A549 (cell line): ENCODE results near the gene CDAN1. TPM values are rescaled to one million over a fixed set of nuclear protein-coding genes. Genes with fewer than 3 reads are reported as not detected.
A peak's percentile ranks its signal among the peaks of the same experiment; 100 is the strongest.
"Not testable (repeated sequence)": the region's sequence is repeated elsewhere in the genome, so short reads cannot be mapped to it uniquely, and the experiment has no call there.

Experiments
- ATAC-seq, 2 experiments: fragments of 200-7000 bp in 1 of 2; fragments of >200 bp in 1 of 2; cut with Nextera tagmentation in 1 of 2; cut with Tn5 transposase in 1 of 2; 3 replicates each; pipeline versions ENCODE4 v1.8.0 to v1.9.1; 2018 to 2020; ENCODE audit warnings: mild to moderate bottlenecking in 1 of 2, moderate library complexity in 1 of 2
- CTCF ChIA-PET: fragments of 300-600 bp; sonication (Branson Sonifier 250); formaldehyde crosslinking; extraction: SDS; loops from one replicate; lab custom pipeline; 2021; ENCODE audit warnings: antibody characterized with exemption, inconsistent platforms; lab: Yijun Ruan, JAX
- POLR2A ChIA-PET: fragments of 350-600 bp; formaldehyde crosslinking; extraction: SDS; loops from one replicate; lab custom pipeline; 2021; ENCODE audit warnings: antibody characterized with exemption, inconsistent platforms; lab: Yijun Ruan, JAX
- DNase-seq, 2 experiments: peaks; one replicate each; pipeline versions ENCODE4 v3.0.0 to v3.0.0-alpha.2; 2011 to 2016; ENCODE audit warnings: low read depth in 1 of 2, low spot score in 1 of 2
- FAIRE-seq: peaks from 2 replicates; lab custom pipeline; 2011; peaks lifted over from hg19 to GRCh38; lab: Jason Lieb, UNC
- H3K27ac ChIP-seq, 2 experiments: fragments of >200 bp; sonication (Bioruptor Twin); formaldehyde crosslinking; 3 replicates each; pipeline ENCODE4 v1.5.1; 2016 to 2017
- H3K4me1 ChIP-seq: fragments of >200 bp; sonication (Bioruptor Twin); formaldehyde crosslinking; 3 replicates; pipeline ENCODE4 v1.6.1; 2016
- H3K4me2 ChIP-seq: fragments of >200 bp; sonication (Bioruptor Twin); formaldehyde crosslinking; 3 replicates; pipeline ENCODE4 v1.6.1; 2016
- H3K4me3 ChIP-seq: fragments of >200 bp; sonication (Bioruptor Twin); formaldehyde crosslinking; 3 replicates; pipeline ENCODE4 v1.5.1; 2016
- H3K9me3 ChIP-seq: fragments of >200 bp; sonication (Bioruptor Twin); formaldehyde crosslinking; 3 replicates; pipeline ENCODE4 v1.6.1; 2016
- E2F6 ChIP-seq: IDR thresholded peaks from 2 replicates; pipeline ENCODE4 v1.6.1; 2012; ENCODE audit warnings: low read depth, borderline replicate concordance
- FOSB ChIP-seq: fragments of 250-450 bp; sonication (Bioruptor Pico); IDR thresholded peaks from 2 replicates; pipeline ENCODE4 v1.5.0; 2020; ENCODE audit warnings: mild to moderate bottlenecking, moderate library complexity
- FOSL2 ChIP-seq, 2 experiments: fragments of 450-650 bp in 1 of 2; fragments of >200 bp in 1 of 2; sonication (Bioruptor Twin) in 1 of 2; formaldehyde crosslinking; IDR thresholded peaks; 2 replicates each; pipeline versions ENCODE4 v1.5.0 to v1.6.1; 2016 to 2020; ENCODE audit warnings: mild to moderate bottlenecking in 1 of 2, moderate library complexity in 1 of 2
- HOXA7 ChIP-seq: fragments of 250-450 bp; sonication (Bioruptor Pico); IDR thresholded peaks from 2 replicates; pipeline ENCODE4 v1.5.0; 2020; ENCODE audit warnings: mild to moderate bottlenecking, moderate library complexity
- HOXB5 ChIP-seq: fragments of 250-450 bp; sonication (Bioruptor Pico); IDR thresholded peaks from 2 replicates; pipeline ENCODE4 v1.5.0; 2020; ENCODE audit warnings: mild to moderate bottlenecking, moderate library complexity
- JUN ChIP-seq, 2 experiments: fragments of >200 bp; sonication (Bioruptor Twin); formaldehyde crosslinking; IDR thresholded peaks; 2 replicates in 1 of 2; 3 replicates in 1 of 2; pipeline ENCODE4 v1.6.1; 2016 to 2017
- KDM1A ChIP-seq: fragments of 200-600 bp; sonication (generic); IDR thresholded peaks from 2 replicates; pipeline ENCODE4 v1.6.1; 2016; ENCODE audit warnings: low read depth, mild to moderate bottlenecking
- MAFK ChIP-seq: fragments of 450-650 bp; IDR thresholded peaks from 2 replicates; pipeline ENCODE4 v1.6.1; 2014; ENCODE audit not compliant: partially characterized antibody
- PHF8 ChIP-seq: fragments of 200-600 bp; sonication (generic); IDR thresholded peaks from 2 replicates; pipeline ENCODE4 v1.6.1; 2016; ENCODE audit warnings: low read depth, mild to moderate bottlenecking, antibody characterized with exemption, moderate library complexity, borderline replicate concordance
- POLR2AphosphoS2 ChIP-seq: conservative IDR thresholded peaks from 2 replicates; pipeline ENCODE4 v1.6.1; 2012; ENCODE audit warnings: low read length, improper control_type of control experiment, inconsistent platforms
- RAD21 ChIP-seq, 2 experiments: fragments of >200 bp in 1 of 2; sonication (Bioruptor Twin) in 1 of 2; formaldehyde crosslinking in 1 of 2; IDR thresholded peaks in 1 of 2; conservative IDR thresholded peaks in 1 of 2; 2 replicates in 1 of 2; 3 replicates in 1 of 2; pipeline ENCODE4 v1.6.1; 2012 to 2018; ENCODE audit warnings: inconsistent platforms in 1 of 2
- RCOR1 ChIP-seq: fragments of 150-350 bp; IDR thresholded peaks from 2 replicates; pipeline ENCODE4 v1.6.1; 2014; ENCODE audit warnings: antibody characterized with exemption, low read length, low read depth
- RFX5 ChIP-seq: fragments of 450-650 bp; IDR thresholded peaks from 2 replicates; pipeline ENCODE4 v1.7.1; 2014; ENCODE audit warnings: antibody characterized with exemption, mild to moderate bottlenecking, moderate library complexity
- ZC3H11A ChIP-seq: fragments of 450-650 bp; IDR thresholded peaks from 2 replicates; pipeline ENCODE4 v1.6.1; 2014; ENCODE audit warnings: antibody characterized with exemption, mild to moderate bottlenecking
- ZNF302 ChIP-seq: fragments of 250-450 bp; sonication (Bioruptor Pico); IDR thresholded peaks from 2 replicates; pipeline ENCODE4 v1.9.0; 2021; ENCODE audit warnings: inconsistent platforms, mild to moderate bottlenecking, moderate library complexity
- WGBS: methylation state at CpG from one replicate; pipeline ENCODE4 v1.1.6; 2017; ENCODE audit errors: missing lambda C conversion rate; 5-methylcytosine and 5-hydroxymethylcytosine counted together
- polyA plus RNA-seq, 4 experiments: library from polyadenylated mRNA; depleted of rRNA in 3 of 4; stranded (reverse); fragments of >200 nt; fragmentation: RNase III in 1 of 4; extraction: RNeasy Plus Mini Kit Qiagen cat#74134 plus additional on column Dnase treatment in 1 of 4; gene quantifications; 2 replicates in 3 of 4; 3 replicates in 1 of 4; pipeline ENCODE4 v1.2.3, GENCODE V29; 2011 to 2017
- TF ChIP-seq, protein P1 (sequence below): fragments of >200 bp; sonication (Bioruptor Twin); formaldehyde crosslinking; IDR thresholded peaks from 3 replicates; pipeline ENCODE4 v1.5.1; 2016
- TF ChIP-seq, protein P2 (sequence below): fragments of 250-450 bp; sonication (Bioruptor Pico); IDR thresholded peaks from 2 replicates; pipeline ENCODE4 v1.5.0; 2020; ENCODE audit warnings: low read depth, mild to moderate bottlenecking, moderate library complexity

Gene CDAN1
- polyA plus RNA-seq, 2 of the 4 experiments (the other 2 are of a cell fraction) = 2.9 to 6.9 TPM

DNA sequence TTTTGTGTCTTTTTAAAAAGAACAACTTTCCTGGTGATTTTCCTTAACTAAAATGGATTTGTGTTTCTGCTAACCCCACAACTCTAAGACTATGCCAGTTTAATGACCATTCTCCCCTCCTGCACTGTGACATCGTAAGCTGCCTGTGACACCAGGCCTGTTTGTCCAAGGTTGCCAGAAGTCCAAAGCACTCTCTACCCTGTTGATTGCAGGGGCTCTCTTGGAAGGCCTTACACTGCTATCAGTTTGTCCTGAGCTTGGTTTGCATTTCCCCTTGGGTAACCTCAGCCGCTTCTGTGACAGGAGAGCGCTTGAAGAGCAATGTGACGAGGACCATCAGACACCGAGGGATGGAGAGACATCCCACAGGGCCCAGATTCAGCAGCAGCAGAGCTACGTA lies 55.8 kb downstream of the CDAN1 start:
- no peak for ATAC-seq
- CTCF ChIA-PET = interaction anchor here (1.4 to 1.6 kb wide), 2 partner anchors 11 to 42 kb away, joined by 4 to 5 read pairs; no protein-coding TSS in a partner anchor
- Histone ChIP-seq H3K27ac (no peak overlapping the region), H3K4me2 (no peak overlapping the region), H3K4me3 (no peak overlapping the region), H3K4me1 (0 out of 3 replicates have a peak, but pooled peaks cover 5% of the 10 kb centered on the region), H3K9me3 (no peaks in the 10 kb centered on the region)
- 92% methylated on average over 6 of the region's 6 CpGs for WGBS
- no peak for DNase-seq
- TF ChIP-seq KDM1A (no peak), HOXB5 (CRISPR knock-in tag) (no peak), PHF8 (no peak), RCOR1 (no peak), RFX5 (no peak), ZNF302 (CRISPR knock-in tag) (no peak), POLR2AphosphoS2 (no peak), JUN (IDR thresholded peaks at IDR 0.05) (no peak), FOSB (CRISPR knock-in tag) (no peak), RAD21 (conservative IDR thresholded peaks at IDR 0.05 in 1 of 2, IDR thresholded peaks at IDR 0.05 in 1 of 2) (no peak), E2F6 (no peak), HOXA7 (no peak), FOSL2 (IDR thresholded peaks at IDR 0.05) (no peak), FOSL2 (CRISPR knock-in tag; IDR thresholded peaks at IDR 0.05) (no peak), ZC3H11A (no peak)
- TF ChIP-seq, protein P1, sequence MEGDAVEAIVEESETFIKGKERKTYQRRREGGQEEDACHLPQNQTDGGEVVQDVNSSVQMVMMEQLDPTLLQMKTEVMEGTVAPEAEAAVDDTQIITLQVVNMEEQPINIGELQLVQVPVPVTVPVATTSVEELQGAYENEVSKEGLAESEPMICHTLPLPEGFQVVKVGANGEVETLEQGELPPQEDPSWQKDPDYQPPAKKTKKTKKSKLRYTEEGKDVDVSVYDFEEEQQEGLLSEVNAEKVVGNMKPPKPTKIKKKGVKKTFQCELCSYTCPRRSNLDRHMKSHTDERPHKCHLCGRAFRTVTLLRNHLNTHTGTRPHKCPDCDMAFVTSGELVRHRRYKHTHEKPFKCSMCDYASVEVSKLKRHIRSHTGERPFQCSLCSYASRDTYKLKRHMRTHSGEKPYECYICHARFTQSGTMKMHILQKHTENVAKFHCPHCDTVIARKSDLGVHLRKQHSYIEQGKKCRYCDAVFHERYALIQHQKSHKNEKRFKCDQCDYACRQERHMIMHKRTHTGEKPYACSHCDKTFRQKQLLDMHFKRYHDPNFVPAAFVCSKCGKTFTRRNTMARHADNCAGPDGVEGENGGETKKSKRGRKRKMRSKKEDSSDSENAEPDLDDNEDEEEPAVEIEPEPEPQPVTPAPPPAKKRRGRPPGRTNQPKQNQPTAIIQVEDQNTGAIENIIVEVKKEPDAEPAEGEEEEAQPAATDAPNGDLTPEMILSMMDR = no peak
- TF ChIP-seq, protein P2, sequence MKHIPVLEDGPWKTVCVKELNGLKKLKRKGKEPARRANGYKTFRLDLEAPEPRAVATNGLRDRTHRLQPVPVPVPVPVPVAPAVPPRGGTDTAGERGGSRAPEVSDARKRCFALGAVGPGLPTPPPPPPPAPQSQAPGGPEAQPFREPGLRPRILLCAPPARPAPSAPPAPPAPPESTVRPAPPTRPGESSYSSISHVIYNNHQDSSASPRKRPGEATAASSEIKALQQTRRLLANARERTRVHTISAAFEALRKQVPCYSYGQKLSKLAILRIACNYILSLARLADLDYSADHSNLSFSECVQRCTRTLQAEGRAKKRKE (CRISPR knock-in tag) = no peak
- POLR2A ChIA-PET = no interaction called here
- FAIRE-seq = no peak

- 74% methylated on average over 5 of the region's 5 CpGs for WGBS
- H3K4me1 ChIP-seq, H3K4me3 ChIP-seq, H3K27ac ChIP-seq, DNase-seq, POLR2A ChIA-PET, FAIRE-seq, ATAC-seq, H3K4me2 ChIP-seq, H3K9me3 ChIP-seq: not testable (repeated sequence)
- CTCF ChIA-PET = interaction anchor here (0.6 to 1.6 kb wide), 3 partner anchors 10 to 43 kb away, joined by 3 to 5 read pairs (median 4); no protein-coding TSS in a partner anchor
These were observed 56.8 kb downstream of the CDAN1 start for GRCh38 chr15:42680142-42680482.

DNA sequence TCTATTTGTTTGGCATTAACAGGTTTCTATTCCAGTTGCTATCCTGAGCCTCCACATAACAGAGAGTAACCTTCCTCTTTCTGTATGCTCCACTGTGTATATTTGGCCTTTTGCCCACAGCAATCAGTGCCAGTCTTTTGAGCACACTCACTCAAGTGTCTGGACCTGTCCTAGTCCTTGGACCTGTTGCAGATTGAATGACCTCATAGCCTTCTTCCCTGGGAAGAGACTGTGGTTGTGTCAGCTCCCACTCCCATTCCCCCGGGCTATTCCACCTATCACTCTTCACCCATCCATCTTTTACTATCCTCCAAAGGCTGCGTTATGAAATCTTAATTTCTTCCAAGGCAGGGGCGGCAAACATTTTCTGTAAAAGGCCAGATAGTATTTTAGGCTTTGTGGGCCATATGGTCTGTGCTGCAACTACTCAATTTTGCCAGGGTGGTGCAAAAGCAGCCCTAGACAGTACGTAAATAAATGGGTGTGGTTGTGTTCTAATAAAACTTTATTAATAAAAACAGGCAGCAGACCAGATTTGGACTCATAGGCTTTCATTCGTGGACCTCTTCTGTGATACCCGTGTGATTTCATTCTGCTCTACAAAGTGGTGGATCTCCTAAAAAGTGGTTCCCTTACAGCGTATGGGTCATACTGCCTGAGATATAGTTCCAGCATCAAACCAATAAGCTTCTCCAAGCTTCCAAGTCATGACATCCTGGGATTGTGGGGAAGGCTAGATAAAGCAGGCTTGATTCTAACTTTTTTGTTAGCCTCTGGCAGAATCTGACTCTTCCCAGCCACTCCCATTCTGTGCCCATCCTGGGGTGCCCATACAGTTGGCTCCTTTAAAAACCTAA lies 57.4 kb downstream of the CDAN1 start:
- ChIA-PET POLR2A (no interaction called here), CTCF (interaction anchor here (0.5 to 1.6 kb wide), 3 partner anchors 9 to 44 kb away, joined by 3 to 5 read pairs (median 4); no protein-coding TSS in a partner anchor)
- 85% methylated on average over 7 of the region's 7 CpGs for WGBS
- DNase-seq (peak in 1 of 2 experiments; percentile 5), FAIRE-seq (no peak), ATAC-seq (no peak)
- Histone ChIP-seq H3K27ac (no peak overlapping the region), H3K9me3 (no peaks in the 10 kb centered on the region), H3K4me1 (0 out of 3 replicates have a peak, but pooled peaks cover 5% of the 10 kb centered on the region), H3K4me2 (no peak overlapping the region), H3K4me3 (no peak overlapping the region)
- no peak for TF ChIP-seq ZC3H11A
- no peak for TF ChIP-seq MAFK
- no peak for TF ChIP-seq E2F6
- no peak for TF ChIP-seq HOXB5 (CRISPR knock-in tag)
